Measurements from ENCODE around the gene NPHP4.

NPHP4 gene

GRCh38 chr1:5822266-5822665 lies 170.0 kb downstream of the NPHP4 start:
- no peak for DNase-seq

GRCh38 chr1:5821540-5822176 lies 170.6 kb downstream of the NPHP4 start:
- DNase-seq, result peak; percentile 77

GRCh38 chr1:5820026-5820421 lies 172.2 kb downstream of the NPHP4 start:
- no peak for DNase-seq

GRCh38 chr1:5819391-5820025 lies 172.7 kb downstream of the NPHP4 start:
- DNase-seq, result peak; percentile 82

- no peak for DNase-seq
Measured at GRCh38 chr1:5818755-5819154, 173.5 kb downstream of the NPHP4 start.

GRCh38 chr1:5815716-5816115 lies 176.5 kb downstream of the NPHP4 start:
- DNase-seq, result no peak

GRCh38 chr1:5815211-5815610 lies 177.0 kb downstream of the NPHP4 start:
- DNase-seq, result no peak

- DNase-seq, result no peak
Measured at GRCh38 chr1:5814046-5814619, 178.1 kb downstream of the NPHP4 start.

- no peak for DNase-seq
Measured at GRCh38 chr1:5813480-5813879, 178.7 kb downstream of the NPHP4 start.

Measured in NCI-H2171 treated with DMSO at 0.1 percent for 48 hours (cell line).